Right lobe of liver (tissue), 4 donors: ENCODE data around the gene PCSK6.

Experiments
- CTCF ChIP-seq, 4 donors: fragments of 200-600 bp in 3 of 4; fragments of 450-650 bp in 1 of 4; IDR thresholded peaks; one replicate each; pipeline versions ENCODE4 v1.5.1 to v1.8.0; 2016 to 2022; ENCODE audit warnings: antibody characterized with exemption in 4 of 4, mild to moderate bottlenecking in 2 of 4
- POLR2A ChIP-seq: fragments of 450-650 bp; IDR thresholded peaks from one replicate; pipeline ENCODE4 v1.6.1; 2017; ENCODE audit warnings: antibody characterized with exemption, mild to moderate bottlenecking
- donor health status: DM: no; HTN: no; CAD: no.
- donor health status: DM: no; HTN: no; CAD: no.
- donor health status: DM: no; HTN: yes; CAD: no.

- no peak for TF ChIP-seq CTCF (IDR thresholded peaks at IDR 0.05)
- TF ChIP-seq POLR2A, result no peak
These were observed 28.4 kb downstream of the PCSK6 start for GRCh38 chr15:101461097-101461496.
